ENCODE measurements around the gene CCL17. TPM values are rescaled to one million over a fixed set of nuclear protein-coding genes. Genes with fewer than 3 reads are reported as not detected.

Gene CCL17
- total RNA-seq, 1 donor from 2014 or later: not detected

- peaks cover 5% of the 10 kb centered on the region for H3K27me3 ChIP-seq (ENCODE audit: control insufficient read depth, insufficient read depth, low read length)
- no peak for TF ChIP-seq CTCF (IDR thresholded peaks at IDR 0.05; ENCODE audit: insufficient read depth, low read length, poor library complexity, severe bottlenecking)
- H3K4me3 ChIP-seq (ENCODE audit: low read depth, low read length): no peak overlapping the region
- DNase-seq (ENCODE audit: low read depth): no peak
- no peaks in the 10 kb centered on the region for H3K36me3 ChIP-seq (ENCODE audit: control insufficient read depth, insufficient read depth, low read length)
Measured at GRCh38 chr16:57409870-57410587, 5.5 kb downstream of the CCL17 start.

- Histone ChIP-seq H3K27me3 (ENCODE audit: control insufficient read depth, insufficient read depth, low read length) (peaks cover 2% of the 10 kb centered on the region), H3K36me3 (ENCODE audit: control insufficient read depth, insufficient read depth, low read length) (no peaks in the 10 kb centered on the region), H3K4me3 (ENCODE audit: low read depth, low read length) (no peak overlapping the region)
- DNase-seq (ENCODE audit: low read depth): no peak
- no peak for TF ChIP-seq CTCF (IDR thresholded peaks at IDR 0.05; ENCODE audit: insufficient read depth, low read length, poor library complexity, severe bottlenecking)
Measured at GRCh38 chr16:57411362-57411976, 6.9 kb downstream of the CCL17 start.

GRCh38 chr16:57412584-57412983, 8.0 kb downstream of the CCL17 start:
- DNase-seq (ENCODE audit: low read depth): no peak
- TF ChIP-seq CTCF (IDR thresholded peaks at IDR 0.05; ENCODE audit: insufficient read depth, low read length, poor library complexity, severe bottlenecking): no peak
- Histone ChIP-seq H3K4me3 (ENCODE audit: low read depth, low read length) (no peak overlapping the region), H3K27me3 (ENCODE audit: control insufficient read depth, insufficient read depth, low read length) (peaks cover 2% of the 10 kb centered on the region), H3K36me3 (ENCODE audit: control insufficient read depth, insufficient read depth, low read length) (no peaks in the 10 kb centered on the region)

- no peak for TF ChIP-seq CTCF (IDR thresholded peaks at IDR 0.05; ENCODE audit: insufficient read depth, low read length, poor library complexity, severe bottlenecking)
- no peak for DNase-seq (ENCODE audit: low read depth)
Measured at GRCh38 chr16:57413301-57413730, 8.7 kb downstream of the CCL17 start.

GRCh38 chr16:57413733-57414132, 9.2 kb downstream of the CCL17 start:
- Histone ChIP-seq H3K27me3 (ENCODE audit: control insufficient read depth, insufficient read depth, low read length) (peaks cover 2% of the 10 kb centered on the region), H3K4me3 (ENCODE audit: low read depth, low read length) (no peak overlapping the region), H3K36me3 (ENCODE audit: control insufficient read depth, insufficient read depth, low read length) (no peaks in the 10 kb centered on the region)
- no peak for TF ChIP-seq CTCF (IDR thresholded peaks at IDR 0.05; ENCODE audit: insufficient read depth, low read length, poor library complexity, severe bottlenecking)
- no peak for DNase-seq (ENCODE audit: low read depth)

More at GRCh38 chr16:57413301-57413730, 8.7 kb downstream of the CCL17 start:
- Histone ChIP-seq H3K4me3 (ENCODE audit: low read depth, low read length) (no peak overlapping the region), H3K27me3 (ENCODE audit: control insufficient read depth, insufficient read depth, low read length) (peaks cover 2% of the 10 kb centered on the region), H3K36me3 (ENCODE audit: control insufficient read depth, insufficient read depth, low read length) (no peaks in the 10 kb centered on the region)

All from kidney epithelial cell (primary cell).